Cardiac septum (tissue), 1 donor: ENCODE data around the gene LILRB5. TPM values are rescaled to one million over a fixed set of nuclear protein-coding genes. Genes with fewer than 3 reads are reported as not detected.
A peak's percentile ranks its signal among the peaks of the same experiment; 100 is the strongest.
"Not testable (repeated sequence)": the region's sequence is repeated elsewhere in the genome, so short reads cannot be mapped to it uniquely, and the experiment has no call there.

Source experiments
- DNase-seq: peaks from one replicate; pipeline ENCODE4 v3.0.0-alpha.2; 2020; ENCODE audit warnings: low spot score
- intact Hi-C: fragments of 100-400 bp; cut with DNase I; formaldehyde crosslinking; loops from one replicate; pipeline ENCODE4 v1.14.0; 2022
- total RNA-seq: library from RNA; stranded (reverse); fragmentation: NEBNext Ultra II Directional; extraction: Animal tissue kit (Norgen Biotek cat#: 25700); gene quantifications from one replicate; pipeline ENCODE4 v1.2.1, GENCODE V29; 2021
- donor health status: DM: no; HTN: no; CAD: no.

LILRB5 gene
- total RNA-seq, 1 donor from 2014 or later = 4.4 TPM

DNA sequence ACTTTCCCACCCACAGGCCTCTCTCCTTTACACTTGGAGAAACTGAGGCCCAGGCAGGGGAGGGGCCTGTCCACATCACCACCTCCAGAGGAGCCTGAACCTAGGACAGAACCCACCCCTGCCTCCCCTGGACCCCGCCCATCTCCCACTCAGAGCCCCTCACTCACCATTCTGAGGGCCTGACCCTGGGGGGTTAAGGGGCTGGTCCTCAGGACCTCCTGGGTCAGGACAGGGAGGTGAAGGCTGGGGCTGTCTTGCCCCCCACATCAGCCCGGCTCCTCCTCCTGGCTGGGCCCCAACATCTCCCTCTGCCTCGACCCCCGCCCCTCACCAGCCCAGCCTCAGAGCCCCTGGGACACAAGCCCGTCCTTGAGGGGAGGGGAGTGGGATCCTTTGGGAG is 37.4 kb downstream of the LILRB5 start:
- intact Hi-C loops, DNase-seq: not testable (repeated sequence)

GRCh38 chr19:54218960-54219661 is 38.0 kb downstream of the LILRB5 start:
- no peak for DNase-seq
- intact Hi-C loops = no loop called here

- no peak for DNase-seq
- intact Hi-C loops = no loop called here
Observed at GRCh38 chr19:54218259-54218658, 38.8 kb downstream of the LILRB5 start.

GRCh38 chr19:54217517-54218247 is 39.4 kb downstream of the LILRB5 start:
- intact Hi-C loops = not testable (repeated sequence)

DNA sequence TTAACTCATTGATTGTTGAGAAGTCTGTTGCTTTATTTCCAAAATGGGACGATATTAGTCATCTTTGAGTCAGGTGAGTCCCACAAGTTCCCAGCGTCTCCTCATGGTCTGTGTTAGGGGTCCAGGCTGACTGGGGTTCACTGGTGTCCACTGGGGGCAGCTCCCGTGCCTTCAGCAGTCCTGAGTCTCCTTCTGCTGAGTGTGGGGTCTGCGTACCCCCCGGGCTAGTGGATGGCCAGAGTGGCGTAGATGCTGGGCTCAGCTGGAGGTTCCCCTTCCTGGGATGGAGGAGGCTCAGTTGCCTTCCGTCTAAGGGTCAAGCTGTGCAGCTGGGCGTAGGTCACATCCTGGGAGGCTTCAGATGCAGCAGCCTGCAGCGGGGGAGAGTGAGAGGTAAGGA is 40.2 kb downstream of the LILRB5 start:
- no peak for DNase-seq
- intact Hi-C loops = no loop called here

More at GRCh38 chr19:54217517-54218247, 39.4 kb downstream of the LILRB5 start:
- DNase-seq = not testable (repeated sequence)

DNA sequence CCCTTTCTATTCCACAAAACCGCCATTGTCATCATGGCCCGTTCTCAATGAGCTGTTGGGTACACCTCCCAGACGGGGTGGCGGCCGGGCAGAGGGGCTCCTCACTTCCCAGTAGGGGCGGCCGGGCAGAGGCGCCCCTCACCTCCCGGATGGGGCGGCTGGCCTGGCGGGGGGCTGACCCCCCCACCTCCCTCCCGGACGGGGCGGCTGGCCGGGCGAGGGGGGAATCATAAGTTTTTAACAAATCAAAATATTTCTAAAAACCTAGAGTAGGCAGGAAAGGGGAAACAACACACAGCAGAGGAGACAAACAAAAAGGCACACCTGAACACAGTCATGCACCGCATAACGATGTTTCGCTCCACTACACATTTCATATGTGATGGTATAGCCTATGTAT is 42.3 kb downstream of the LILRB5 start:
- intact Hi-C loops, DNase-seq: not testable (repeated sequence)

GRCh38 chr19:54214217-54214616 is 42.9 kb downstream of the LILRB5 start:
- DNase-seq, intact Hi-C loops: not testable (repeated sequence)

DNA sequence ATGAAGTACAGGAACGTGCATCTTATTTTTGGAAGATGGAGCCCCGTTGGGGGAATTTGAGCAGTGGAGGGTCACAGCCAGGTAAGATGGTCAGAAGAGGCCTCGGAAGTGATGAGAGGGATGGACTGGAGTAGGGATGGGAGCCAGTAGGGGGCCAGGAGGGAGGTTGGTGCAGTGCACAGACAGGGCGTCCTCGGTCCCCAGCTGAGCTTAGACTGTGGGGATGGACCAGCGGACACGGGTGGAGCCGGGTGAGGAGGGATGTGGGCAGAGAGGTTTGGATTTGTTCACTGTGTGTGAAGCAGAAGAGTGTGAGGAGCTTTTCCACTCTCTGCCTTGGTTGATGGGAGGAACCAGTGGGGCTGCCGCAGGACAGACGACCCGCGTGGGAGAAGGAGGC is 45.8 kb downstream of the LILRB5 start:
- intact Hi-C loops = no loop called here
- DNase-seq = no peak

GRCh38 chr19:54209811-54210494 is 47.1 kb downstream of the LILRB5 start:
- peak; percentile 85 for DNase-seq
- intact Hi-C loops = loop anchor here (10.0 kb wide), 1 partner anchor 235 kb away; the partner anchor contains the start of gene LENG8

DNA sequence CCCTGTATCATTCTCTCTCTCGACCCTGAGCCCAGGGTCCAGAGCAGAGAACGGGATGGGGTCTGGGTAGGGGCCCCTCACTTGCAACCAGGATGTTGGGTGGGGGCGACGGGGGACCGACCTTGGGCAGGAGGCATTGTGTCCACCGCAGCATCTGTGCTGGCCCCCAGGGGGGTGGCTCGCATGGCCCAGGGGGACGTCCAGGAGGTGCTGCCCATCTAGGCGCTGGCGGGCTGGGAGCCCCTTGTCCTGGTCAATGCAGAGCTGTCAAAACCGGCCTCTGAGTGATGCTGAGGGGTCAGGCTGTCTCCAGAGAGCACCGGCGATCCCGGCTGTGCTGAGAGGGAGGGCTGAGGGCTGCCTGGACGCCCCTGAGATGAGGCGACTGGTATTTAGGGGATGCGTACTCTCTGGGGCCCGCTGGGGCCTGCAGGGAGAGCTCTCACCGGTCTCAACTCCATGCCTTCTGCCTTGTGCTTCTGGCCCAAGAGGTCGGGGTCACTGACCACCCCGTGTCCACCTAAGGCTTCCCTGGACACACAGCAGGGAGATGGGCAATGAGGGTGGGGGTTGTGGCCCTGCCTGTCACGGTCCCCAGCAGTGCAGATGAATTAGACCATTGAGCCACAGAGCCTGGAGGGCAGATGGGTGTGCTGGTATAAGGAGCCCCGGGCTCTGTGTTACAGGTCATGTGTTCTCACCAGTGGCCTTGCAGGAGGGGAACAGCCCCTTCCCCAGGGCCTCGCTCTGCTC is 47.8 kb downstream of the LILRB5 start:
- intact Hi-C loops = loop anchor here (10.0 kb wide), 1 partner anchor 236 kb away; the partner anchor contains the start of gene LENG8
- DNase-seq = no peak

DNA sequence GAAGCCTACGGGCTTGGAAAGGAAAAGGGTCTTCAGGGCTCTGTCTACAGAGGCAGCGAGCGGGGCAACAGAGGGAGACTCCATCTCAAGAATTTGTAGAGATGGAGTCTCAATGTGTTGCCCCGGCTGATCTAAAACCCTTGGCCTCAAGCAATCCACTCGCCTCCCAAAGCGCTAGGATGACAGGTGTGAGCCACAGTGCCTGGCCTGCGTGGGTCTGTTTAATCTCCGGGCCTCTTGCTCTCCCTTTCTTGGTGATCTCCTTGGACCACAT is 48.4 kb downstream of the LILRB5 start:
- DNase-seq = no peak
- intact Hi-C loops = loop anchor here (10.0 kb wide), 1 partner anchor 236 kb away; the partner anchor contains the start of gene LENG8

- intact Hi-C loops = loop anchor here (10.0 kb wide), 1 partner anchor 237 kb away; the partner anchor contains the start of gene LENG8
- peak; percentile 92 for DNase-seq
Observed at GRCh38 chr19:54207983-54208783, 48.9 kb downstream of the LILRB5 start.

DNA sequence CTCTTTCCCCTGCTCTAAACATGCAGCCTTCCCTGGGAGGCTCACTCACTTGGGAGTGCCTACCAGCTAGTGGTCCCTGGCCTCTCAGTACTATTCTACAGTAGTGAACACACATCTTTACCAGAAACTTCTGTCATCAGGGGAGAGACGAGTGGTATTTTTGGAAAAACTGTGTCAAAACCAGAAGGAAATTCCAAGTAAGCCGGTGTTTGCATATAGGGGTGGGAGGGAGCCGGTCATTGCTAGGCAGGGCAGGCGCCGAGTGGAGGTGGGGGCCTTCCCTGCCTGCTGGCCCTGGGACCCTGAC is 49.4 kb downstream of the LILRB5 start:
- intact Hi-C loops = loop anchor here (10.0 kb wide), 1 partner anchor 237 kb away; the partner anchor contains the start of gene LENG8
- DNase-seq = no peak

DNA sequence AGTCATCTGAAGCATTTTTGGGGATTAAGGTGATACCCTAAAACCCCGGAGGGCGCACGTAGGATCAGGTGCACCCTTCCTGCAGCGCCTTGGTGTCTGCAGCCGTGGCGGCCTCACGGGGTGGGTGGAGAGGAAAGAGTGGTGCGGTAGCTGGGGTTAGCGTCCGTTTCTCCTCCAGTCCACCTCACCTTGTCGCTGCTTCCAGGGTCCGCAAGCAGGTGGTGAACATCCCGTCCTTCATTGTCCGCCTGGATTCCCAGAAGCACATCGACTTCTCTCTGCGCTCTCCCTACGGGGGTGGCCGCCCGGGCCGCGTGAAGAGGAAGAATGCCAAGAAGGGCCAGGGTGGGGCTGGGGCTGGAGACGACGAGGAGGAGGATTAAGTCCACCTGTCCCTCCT is 49.9 kb downstream of the LILRB5 start:
- intact Hi-C loops = loop anchor here (10.0 kb wide), 1 partner anchor 238 kb away; the partner anchor contains the start of gene LENG8
- DNase-seq = not testable (repeated sequence)

- intact Hi-C loops = loop anchor here (10.0 kb wide), 1 partner anchor 238 kb away; the partner anchor contains the start of gene LENG8
- DNase-seq = no peak
Observed at GRCh38 chr19:54206831-54207177, 50.3 kb downstream of the LILRB5 start.

DNA sequence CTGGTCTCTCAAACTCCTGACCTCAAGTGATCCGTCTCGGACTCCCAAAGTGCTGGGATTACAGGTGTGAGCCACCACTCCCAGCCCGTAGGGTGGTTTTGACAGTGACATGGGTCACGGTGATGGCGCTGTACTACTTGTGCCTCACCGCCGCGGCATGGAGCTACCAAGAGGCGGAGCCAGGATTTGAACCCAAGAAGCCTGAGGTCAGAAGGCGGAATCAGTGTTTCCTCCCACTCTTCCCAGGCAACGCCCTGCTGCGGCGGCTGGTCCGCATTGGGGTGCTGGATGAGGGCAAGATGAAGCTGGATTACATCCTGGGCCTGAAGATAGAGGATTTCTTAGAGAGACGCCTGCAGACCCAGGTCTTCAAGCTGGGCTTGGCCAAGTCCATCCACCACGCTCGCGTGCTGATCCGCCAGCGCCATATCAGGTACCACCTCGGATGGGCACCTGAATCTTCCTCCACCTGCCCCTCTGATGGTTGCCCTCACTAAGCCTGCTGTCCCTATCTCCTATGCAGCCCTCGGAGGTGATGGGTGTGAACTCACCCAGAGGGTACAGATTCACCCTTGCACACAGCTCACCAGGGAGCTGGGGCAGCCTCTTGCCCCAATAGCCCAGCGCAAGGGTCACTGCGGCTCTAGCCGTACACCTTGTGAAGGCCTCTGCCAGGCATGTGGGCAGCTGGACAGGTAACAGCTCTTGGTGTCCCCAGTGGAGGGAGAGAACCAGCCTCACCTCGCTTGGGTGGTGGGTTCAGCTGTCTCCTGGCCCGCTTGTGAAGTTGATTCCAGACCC is 50.8 kb downstream of the LILRB5 start:
- DNase-seq = no peak

GRCh38 chr19:54204767-54205468 is 52.2 kb downstream of the LILRB5 start:
- intact Hi-C loops = loop anchor here (2.0 to 10.0 kb wide), 3 partner anchors 14 to 240 kb away; partner anchors contain the start of genes LENG8 and TSEN34
- DNase-seq = no peak

More for the DNA sequence above, 50.8 kb downstream of the LILRB5 start:
- intact Hi-C loops = loop anchor here (10.0 kb wide), 1 partner anchor 239 kb away; the partner anchor contains the start of gene LENG8
